Hepatic stellate cell (primary cell): ENCODE results near the gene GDPD2.
"Not testable (repeated sequence)": the region's sequence is repeated elsewhere in the genome, so short reads cannot be mapped to it uniquely, and the experiment has no call there.

Source experiments
- DNase-seq: peaks from one replicate; pipeline ENCODE4 v3.0.0; 2011; ENCODE audit warnings: low spot score

Gene GDPD2, protein sequence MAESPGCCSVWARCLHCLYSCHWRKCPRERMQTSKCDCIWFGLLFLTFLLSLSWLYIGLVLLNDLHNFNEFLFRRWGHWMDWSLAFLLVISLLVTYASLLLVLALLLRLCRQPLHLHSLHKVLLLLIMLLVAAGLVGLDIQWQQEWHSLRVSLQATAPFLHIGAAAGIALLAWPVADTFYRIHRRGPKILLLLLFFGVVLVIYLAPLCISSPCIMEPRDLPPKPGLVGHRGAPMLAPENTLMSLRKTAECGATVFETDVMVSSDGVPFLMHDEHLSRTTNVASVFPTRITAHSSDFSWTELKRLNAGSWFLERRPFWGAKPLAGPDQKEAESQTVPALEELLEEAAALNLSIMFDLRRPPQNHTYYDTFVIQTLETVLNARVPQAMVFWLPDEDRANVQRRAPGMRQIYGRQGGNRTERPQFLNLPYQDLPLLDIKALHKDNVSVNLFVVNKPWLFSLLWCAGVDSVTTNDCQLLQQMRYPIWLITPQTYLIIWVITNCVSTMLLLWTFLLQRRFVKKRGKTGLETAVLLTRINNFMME

DNA sequence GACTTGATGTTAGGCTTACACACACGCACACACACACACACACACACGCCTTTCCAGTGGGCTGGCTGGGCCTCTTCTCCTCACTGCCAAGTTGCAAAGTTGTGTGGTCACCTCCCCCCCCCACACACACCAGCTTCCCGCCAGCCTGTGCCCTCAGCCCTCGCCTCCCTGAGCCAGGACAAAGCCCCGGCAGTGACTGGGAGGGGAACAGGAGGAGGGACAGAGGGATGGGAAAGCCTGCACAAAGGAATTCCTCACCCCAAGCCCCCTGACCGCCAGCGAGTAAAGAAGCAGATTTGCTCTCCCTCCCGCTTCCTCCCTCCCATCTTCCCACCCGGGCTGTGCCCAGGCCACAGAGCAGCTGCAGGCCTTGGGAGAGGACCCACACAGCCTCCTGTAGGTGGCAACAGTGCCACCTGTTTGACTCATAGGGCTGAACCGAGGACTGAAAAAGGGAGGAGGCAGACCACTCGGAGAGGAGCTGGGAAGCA is at the start of gene GDPD2:
GDPD2 (plus strand) TSS at position 464 of the 491 bp plus-strand sequence. CDS start 1,671 bp downstream, outside the sequence.
- no peak for DNase-seq

DNA sequence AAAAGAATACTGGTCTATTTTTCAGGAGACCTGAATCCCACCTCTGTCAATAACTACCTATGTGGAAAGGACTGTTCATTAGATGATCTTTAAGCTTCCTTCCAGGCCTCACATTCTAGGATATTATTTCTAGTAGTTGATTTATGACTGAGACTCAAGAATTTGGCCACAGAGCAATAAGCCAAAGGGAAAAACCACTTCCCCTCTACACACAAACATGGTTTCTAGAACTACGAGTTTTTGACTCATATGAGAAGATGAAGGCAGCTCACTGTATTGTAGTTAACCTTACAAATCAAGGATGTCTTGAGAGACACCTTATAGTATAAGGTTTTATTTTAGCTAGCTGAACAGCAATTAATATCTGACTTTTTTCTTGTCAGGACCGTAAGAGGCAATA is 36.9 kb upstream of the GDPD2 start:
- no peak for DNase-seq

DNA sequence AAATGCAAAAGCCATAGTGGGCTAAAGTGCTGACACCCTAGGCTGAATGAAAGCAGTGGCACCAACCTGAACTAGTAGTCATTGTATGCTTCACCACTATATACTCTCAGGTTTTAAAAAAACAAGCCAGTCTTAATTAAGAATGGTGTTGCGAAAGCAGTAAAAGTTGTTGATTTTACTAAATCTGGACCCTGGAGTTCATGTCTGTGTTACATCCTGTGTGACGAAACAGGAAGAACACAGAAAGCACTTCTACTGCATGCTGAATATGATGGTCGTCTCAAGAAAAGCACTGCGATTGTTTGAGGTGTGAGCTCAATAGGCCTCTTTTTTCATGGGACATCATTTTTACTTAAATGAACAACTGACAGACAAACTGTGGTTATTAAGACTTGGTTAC is 24.2 kb upstream of the GDPD2 start:
- no peak for DNase-seq

DNA sequence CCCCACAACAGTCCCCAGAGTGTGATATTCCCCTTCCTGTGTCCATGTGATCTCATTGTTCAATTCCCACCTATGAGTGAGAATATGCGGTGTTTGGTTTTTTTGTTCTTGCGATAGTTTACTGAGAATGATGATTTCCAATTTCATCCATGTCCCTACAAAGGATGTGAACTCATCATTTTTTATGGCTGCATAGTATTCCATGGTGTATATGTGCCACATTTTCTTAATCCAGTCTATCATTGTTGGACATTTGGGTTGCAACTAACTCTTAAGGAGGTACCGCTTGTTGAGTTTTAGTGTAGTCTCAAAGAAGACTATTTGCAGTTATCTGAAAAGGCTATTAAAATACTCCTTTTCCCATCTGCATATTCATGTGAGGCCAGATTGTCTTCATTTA is 22.9 kb upstream of the GDPD2 start:
- not testable (repeated sequence) for DNase-seq

DNA sequence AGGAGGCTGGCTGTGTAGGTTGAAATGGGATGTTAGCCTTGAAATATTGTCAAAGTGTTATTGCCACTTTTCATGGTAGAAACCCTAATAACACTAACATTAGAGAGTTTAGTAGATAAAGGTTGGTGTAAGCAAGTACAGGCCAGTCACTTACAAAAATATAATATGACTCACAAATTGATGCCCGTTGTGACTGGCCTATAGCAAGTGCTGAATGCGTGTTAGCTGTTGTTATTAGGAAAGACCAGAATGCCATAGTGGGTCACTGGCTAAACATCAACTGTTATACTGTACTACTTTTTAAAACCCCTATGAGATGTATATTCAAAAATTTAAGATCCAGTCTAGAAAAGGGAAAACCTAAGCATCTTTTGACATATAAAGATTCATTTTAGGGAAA is 20.4 kb upstream of the GDPD2 start:
- no peak for DNase-seq

DNA sequence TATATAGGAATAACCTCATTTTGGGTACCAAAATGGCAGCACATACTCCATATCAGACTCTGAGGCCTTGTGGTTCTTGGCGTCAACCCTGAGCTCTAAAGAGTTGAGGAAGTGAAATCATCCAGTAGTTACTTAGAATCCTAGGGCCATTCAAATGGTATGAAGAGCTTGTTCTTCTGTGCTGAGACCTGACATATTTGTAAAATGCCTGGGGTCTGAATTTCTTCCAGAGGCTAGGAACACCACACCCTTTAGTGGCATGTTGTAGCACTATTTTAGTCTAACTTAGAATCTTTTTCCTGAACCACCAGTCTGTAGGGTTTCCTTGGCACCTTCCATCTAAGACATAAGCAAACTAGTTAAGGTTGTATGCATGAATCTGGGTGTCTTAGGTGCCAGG is 18.1 kb upstream of the GDPD2 start:
- DNase-seq: no peak

DNA sequence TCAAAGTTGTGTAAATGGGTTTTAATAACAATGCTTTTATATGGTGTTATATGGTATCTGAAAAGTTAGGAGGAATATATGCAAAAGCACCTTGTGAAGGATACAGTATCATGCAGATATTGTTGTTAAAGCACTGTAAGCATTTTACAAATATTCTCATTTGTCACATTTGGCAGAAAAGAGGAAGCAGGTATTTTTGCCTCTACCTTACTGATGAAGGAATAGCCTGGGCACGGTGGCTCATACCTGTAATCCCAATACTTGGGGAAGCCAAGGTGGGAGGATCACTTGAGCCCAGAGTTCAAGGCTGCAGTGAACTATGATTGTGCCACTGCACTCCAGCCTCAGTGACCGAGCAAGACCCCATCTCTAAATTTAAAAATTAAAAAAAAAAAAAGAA is 12.2 kb upstream of the GDPD2 start:
- no peak for DNase-seq

DNA sequence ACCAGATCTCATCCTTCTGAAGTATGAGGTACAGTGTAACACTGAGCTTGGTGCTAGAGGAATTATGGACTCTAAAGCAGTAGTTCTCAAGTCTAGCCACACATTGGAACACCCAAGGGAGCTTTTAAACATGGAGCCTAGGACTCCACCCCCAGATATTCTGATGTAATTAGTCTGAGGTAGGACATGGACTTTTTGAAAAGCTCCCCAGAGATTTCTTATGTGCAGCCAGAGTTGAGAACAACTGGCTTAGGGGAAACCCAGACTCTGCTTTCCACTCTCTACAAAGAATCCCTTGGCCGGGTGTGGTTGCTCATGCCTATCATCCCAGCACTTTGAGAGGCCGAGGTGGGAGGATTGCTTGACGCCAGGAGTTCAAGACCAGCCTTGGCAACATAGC is 11.6 kb upstream of the GDPD2 start:
- no peak for DNase-seq

DNA sequence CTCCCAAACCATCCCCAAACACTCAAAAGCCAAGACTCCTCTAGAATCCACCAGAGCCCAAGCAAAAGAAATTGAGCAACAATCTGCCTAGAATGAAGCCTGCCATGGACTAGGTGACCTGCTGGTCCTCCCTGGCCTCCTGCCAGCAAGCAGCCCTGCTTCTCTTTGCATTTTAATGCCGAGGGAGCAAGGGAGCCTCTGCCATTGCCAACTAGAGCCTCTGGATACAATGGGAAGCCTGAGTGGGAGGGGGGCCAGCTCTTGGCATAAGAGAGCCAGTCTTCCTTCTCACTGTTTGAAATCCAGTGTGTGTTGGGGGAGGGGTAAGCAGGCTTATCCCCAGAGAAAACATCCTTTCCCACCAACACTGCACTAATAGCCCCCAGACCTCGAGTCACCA is 1.5 kb upstream of the GDPD2 start:
- no peak for DNase-seq

DNA sequence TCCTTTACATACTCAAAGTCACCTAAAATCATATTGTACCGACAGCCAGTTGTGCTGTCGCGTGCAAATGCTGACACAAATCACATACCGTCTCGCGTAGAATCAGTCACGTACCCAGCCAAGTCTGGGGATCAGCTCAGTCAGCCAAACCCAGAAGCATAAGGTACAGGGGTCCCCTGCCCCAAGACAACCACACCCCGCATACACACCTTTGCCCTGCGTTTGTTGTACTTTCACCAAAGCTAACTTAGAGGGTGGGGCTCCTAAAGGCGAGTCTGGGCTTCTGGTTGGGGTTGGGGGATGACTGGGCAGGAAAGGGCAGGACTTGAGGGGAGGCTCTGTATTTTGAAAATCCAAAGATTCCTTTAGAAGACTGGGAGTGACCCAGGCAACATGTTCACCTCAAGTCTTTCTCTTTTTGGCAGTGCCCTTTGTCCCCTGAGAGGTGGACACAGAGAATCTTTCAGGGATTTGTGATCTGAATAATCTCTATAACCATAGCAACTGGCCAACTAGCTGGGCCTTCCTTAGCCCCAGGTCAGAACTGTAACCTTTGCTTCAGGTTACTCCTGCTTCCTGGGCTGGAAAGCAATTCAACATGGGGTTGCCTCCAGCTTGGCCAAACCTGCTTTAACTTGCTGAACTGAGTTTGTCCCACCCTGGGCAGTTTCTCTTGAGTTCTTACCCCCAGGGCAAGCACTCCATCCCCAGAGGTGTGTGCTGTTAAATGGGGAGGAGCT is 992 bp downstream of the GDPD2 start:
- DNase-seq: no peak

DNA sequence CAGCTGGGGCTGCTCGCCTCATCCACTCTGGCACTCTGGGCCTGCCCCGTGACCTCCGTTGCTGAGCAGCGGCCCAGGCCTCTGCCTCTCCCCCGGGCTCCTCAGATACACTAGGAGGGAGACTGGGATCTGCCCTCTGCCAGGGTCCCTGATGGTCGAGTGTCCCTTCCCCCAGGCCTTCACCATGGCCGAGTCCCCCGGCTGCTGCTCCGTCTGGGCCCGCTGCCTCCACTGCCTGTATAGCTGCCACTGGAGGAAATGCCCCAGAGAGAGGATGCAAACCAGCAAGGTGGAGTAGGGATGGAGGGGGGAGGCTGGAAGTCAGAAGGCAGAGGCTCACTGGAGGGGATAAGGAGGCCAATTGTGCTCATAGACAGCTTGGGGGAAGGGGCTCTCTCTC is 1.7 kb downstream of the GDPD2 start:
- DNase-seq: no peak

DNA sequence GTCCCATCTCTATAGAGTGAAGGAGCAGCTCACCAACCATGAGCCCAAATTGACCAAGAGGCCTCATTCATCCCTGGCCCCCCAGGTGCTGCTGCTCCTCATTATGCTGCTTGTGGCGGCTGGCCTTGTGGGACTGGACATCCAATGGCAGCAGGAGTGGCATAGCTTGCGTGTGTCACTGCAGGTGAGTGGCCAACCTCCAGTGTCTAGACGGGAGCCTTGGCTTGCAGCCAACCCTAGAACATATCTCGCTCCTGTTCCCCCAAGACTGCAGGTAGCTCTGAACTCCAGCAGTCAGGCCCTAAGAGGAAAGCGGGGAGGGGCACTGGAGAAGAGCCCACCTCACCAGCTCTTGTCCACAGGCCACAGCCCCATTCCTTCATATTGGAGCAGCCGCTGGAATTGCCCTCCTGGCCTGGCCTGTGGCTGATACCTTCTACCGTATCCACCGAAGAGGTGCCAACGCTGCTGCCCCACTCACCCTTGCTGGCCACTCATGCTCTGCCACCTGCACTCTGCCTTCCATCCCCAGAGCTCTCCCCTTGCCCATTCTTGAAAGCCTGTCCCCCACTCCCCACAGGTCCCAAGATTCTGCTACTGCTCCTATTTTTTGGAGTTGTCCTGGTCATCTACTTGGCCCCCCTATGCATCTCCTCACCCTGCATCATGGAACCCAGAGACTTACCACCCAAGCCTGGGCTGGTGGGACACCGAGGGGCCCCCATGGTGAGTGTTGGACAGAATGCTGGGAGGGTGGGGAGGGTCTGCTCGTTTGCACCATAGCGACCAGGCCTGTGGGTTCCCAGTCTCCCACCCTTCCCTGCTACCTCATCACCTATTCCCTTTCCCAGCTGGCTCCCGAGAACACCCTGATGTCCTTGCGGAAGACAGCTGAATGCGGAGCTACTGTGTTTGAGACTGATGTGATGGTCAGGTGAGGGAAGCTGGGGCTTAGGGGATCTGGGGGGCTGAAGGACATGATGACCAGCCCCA is 3.5 kb downstream of the GDPD2 start:
- DNase-seq: no peak

DNA sequence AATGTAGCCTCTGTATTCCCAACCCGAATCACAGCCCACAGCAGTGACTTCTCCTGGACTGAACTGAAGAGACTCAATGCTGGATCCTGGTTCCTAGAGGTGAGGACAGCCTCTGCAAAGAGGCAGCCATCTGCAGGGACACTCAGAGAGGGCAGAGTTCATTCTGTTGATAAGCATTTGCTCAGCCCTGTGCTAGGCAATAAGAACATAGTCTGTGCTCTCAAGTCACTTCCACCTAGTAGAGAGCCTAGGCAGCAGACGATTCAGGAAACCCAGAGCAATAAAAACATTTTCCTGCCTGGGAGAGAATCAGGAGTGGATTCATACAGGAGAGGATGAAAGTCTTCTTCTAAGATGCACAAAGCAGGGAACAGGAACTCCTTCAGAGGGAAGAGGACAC is 4.3 kb downstream of the GDPD2 start:
- DNase-seq: no peak

DNA sequence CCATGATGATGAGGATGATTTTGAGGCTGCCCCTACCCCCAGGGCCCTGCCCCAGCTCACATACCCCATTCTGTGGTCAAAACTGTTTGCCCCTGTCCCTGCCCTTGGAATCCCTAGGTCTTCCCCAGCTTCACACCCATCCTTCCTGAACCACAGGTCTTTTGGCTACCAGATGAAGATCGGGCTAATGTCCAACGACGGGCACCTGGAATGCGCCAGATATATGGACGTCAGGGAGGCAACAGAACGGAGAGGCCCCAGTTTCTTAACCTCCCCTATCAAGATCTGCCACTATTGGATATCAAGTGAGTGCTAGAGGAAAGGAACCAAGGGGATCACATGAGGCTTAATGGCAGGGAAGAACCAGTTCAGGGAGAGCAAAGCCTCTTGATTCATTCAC is 6.6 kb downstream of the GDPD2 start:
- no peak for DNase-seq

DNA sequence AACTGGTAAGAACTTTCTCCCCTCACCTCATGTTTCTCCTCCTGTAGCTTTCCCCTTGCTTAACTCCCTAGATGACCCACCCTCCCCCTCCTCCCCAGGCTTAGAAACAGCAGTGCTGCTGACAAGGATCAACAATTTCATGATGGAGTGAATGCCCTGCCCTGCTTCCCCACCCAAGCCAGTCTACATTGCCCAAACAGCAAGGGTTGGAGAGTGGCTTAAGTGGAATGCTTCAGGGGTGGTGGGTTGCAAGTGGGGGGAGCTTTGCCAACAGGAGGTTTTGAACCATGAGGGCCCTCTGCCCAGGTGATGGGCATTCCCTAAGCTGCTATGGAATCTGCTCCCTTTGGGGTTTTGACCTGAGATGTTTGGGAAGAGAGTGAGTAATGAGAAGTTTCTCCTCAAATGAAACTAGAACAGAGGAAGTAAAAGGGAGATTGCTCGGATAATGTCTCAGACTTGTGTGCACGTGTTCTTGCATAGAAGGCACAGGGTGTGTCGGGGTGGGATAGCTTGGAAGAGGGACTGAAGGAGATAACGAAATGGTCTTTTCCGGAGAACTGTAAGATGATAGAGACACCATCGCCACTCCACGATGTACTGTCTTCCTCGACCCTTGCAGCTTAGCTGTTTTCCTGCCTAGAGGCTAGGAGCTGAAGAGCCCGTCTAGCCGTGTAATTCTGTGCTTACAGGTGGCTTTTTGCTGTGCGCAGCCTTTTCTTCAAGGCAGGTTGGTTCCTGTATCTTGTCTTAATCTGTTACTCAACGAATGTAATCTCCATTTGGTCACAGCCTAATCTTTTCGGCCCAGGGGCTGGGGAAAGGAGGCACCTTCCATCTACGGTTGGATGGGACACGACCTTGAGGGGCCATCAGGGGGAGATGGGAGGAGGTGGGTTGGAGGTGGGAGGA is 10.1 kb downstream of the GDPD2 start:
- no peak for DNase-seq

DNA sequence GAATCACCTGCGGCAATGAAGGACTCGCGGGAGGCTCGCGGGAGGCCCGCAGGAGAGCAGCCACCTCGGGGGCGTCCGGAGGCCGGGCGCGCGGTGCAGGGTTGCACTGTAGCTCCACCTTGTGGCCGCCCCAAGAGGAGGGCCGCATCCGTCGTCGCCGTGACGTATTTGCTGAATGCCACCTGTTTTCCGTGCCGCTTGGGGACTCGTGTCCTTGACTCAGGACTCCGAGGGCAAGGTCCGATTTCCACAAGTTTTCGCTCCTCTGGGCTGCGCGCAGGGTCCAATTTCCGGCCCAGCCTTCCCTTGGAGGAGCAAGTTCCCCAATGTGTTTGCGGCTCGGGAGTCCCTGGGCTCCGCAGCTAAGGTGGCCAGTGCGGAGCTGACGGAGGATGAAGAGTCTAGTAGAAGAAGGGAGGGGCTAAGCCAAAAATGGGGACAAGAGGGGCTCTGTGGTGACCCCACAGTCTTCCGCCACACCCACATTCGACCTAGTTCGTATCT is 10.8 kb downstream of the GDPD2 start:
- peak; percentile 50 for DNase-seq

DNA sequence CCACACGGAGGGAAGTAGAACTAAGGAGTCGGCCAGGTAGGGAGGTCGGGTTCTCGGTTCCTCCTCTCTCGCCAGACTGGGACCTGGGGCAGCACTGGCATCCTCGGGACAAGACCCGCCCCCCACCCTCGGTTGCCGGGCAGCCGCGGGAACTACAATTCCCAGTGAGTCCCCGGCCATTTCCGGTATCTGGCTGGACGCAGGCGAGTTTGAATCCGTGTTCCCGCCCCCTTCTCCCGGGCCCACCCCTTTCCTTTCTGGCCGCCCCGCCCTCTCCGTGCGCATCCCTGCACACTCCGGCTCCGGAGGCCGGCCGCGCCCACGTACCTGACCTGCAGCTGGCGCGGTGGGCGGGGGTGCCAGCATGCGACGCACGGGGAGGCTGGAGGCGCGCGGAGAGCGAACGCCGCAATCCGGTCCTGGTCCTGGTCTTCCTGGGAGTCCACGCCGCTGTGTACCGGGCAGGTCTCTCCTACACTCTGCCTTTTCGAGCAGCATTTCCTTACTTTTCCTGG is 11.3 kb downstream of the GDPD2 start:
- peak; percentile 85 for DNase-seq

DNA sequence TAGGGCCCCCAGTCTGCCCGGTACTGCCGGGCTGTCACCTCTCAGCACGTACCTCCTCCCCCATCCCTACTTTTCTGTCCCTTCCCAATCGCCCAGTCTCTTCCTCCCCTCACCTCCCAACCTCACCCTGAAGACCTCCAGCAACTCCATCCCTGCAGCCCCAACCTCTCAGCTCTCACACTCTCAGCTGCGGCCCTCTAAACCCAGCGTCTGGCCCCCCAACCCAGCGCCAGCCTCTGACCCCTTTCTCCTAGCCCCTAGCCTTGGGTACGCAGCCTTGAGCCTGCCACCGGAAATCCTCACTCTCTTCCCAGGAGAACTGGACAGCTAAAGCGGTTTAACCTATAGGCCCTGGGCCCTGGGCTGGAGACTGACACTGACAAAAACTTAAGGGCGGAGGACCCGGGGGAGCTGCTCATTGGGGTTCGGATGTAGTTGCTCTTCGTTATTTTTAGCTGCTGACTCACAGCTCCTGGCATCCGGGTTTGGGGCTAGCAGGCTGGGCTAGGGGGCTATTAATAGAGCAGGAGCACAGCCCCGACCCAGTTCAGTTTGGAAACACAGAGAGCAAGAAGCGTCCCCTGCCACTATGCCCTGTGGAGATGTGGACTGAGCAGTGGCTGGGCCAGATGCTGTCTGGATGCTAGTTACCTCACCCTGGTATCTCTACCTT is 11.9 kb downstream of the GDPD2 start:
- peak; percentile 81 for DNase-seq

DNA sequence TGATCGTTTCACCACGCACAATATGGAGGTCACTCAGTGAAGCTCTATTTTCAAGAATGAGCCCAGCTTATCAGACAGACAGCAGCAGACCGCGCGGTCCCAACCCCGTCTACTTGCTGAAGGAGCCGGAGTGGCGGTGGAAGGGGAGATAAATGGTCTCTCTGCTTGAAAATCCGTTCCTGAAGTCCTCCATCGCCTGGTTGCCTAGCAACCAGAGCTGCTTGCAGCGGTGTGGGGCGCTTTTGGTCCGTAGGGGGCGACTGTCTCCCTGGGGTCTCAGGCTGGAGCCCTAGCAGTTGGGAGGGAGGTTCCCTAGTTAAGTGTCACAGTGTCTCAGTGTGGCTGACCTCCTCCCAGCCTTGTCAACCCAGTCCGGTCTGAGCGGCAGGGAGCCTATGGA is 13.2 kb downstream of the GDPD2 start:
- DNase-seq: no peak

DNA sequence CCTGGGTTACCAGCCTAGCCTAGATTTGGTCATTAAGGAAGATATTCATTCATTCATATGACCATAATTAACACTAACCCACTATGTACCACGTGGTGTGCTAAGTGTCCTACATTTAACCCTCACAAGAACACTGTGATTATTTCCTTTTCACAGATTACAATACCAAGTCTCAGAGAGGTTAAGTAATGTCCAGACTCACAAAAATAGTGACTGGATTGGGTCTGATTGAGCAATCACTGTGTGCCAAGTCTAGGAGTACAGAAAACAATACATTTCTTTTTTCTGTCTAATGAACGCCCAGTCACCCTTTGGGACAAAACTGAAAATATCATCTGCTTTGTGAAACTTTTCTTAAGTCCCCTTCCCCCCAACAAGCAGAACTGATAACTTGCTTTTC is 13.9 kb downstream of the GDPD2 start:
- DNase-seq: no peak
